Measurements from ENCODE around the gene IL5. TPM values are rescaled to one million over a fixed set of nuclear protein-coding genes. Genes with fewer than 3 reads are reported as not detected.

Gene IL5
- total and polyA plus RNA-seq, 2 experiments from 2014 or later = not detected

GRCh38 chr5:132501629-132501956 is 41.7 kb downstream of the IL5 start (continued):
- TF ChIP-seq ZNF462 (CRISPR knock-in tag; IDR thresholded peaks at IDR 0.05) = no peak
- TF ChIP-seq EZH2 (IDR thresholded peaks at IDR 0.05; ENCODE audit: low read depth, unreplicated experiment) = no peak
- no peak for TF ChIP-seq REST (IDR thresholded peaks at IDR 0.05; ENCODE audit: unreplicated experiment)
- no peak for TF ChIP-seq ETS1 (IDR thresholded peaks at IDR 0.05)
